HEK293 (cell line): Measurements from ENCODE around the gene CPNE4.

Experiments used
- CTCF ChIA-PET: fragments of 350-600 bp; formaldehyde crosslinking; extraction: SDS; loops from one replicate; lab custom pipeline; 2021; ENCODE audit warnings: antibody characterized with exemption; lab: Yijun Ruan, JAX
- POLR2A ChIA-PET: fragments of 300-600 bp; formaldehyde crosslinking; extraction: SDS; loops from one replicate; lab custom pipeline; 2020; ENCODE audit warnings: antibody characterized with exemption, inconsistent platforms; lab: Yijun Ruan, JAX
- H3K27ac ChIP-seq: fragments of 200-500 bp; sonication (Bioruptor generic); 2 replicates; pipeline ENCODE4 v1.5.1; 2014; ENCODE audit warnings: low read depth, low read length, control low read depth, inconsistent platforms; ENCODE audit errors: extremely low read depth
- H3K36me3 ChIP-seq, 2 experiments: fragments of 200-500 bp in 1 of 2; sonication (Bioruptor generic) in 1 of 2; 1 replicate in 1 of 2; 2 replicates in 1 of 2; pipeline ENCODE4 v1.5.1; 2014 to 2017; ENCODE audit warnings: inconsistent platforms in 2 of 2, low read length in 2 of 2; ENCODE audit not compliant: control insufficient read depth in 2 of 2, insufficient read depth in 1 of 2
- H3K4me1 ChIP-seq: fragments of 200-500 bp; sonication (Bioruptor generic); 2 replicates; pipeline ENCODE4 v1.5.1; 2014; ENCODE audit warnings: mild to moderate bottlenecking, low read length, inconsistent platforms; ENCODE audit not compliant: control insufficient read depth, insufficient read depth
- H3K4me3 ChIP-seq: 2 replicates; pipeline ENCODE4 v1.5.1; 2011; ENCODE audit warnings: low read depth, mild to moderate bottlenecking, control low read depth, low read length, moderate library complexity
- H3K9me3 ChIP-seq: fragments of 200-500 bp; sonication (Bioruptor generic); 2 replicates; pipeline ENCODE4 v1.5.1; 2014; ENCODE audit warnings: low read depth, low read length, inconsistent platforms; ENCODE audit not compliant: control insufficient read depth, insufficient read depth
- GLIS1 ChIP-seq: fragments of 450-650 bp; formaldehyde crosslinking; IDR thresholded peaks from 2 replicates; pipeline ENCODE4 v1.5.1; 2016; ENCODE audit warnings: missing biosample characterization, missing genetic modification characterization
- KLF16 ChIP-seq: fragments of 450-650 bp; formaldehyde crosslinking; IDR thresholded peaks from 2 replicates; pipeline ENCODE4 v1.5.1; 2017; ENCODE audit warnings: missing biosample characterization, missing genetic modification characterization
- KLF17 ChIP-seq: fragments of 450-650 bp; formaldehyde crosslinking; IDR thresholded peaks from 2 replicates; pipeline ENCODE4 v1.5.1; 2016; ENCODE audit warnings: missing biosample characterization, missing genetic modification characterization
- YY1 ChIP-seq: fragments of 450-650 bp; formaldehyde crosslinking; IDR thresholded peaks from 2 replicates; pipeline ENCODE4 v1.5.1; 2018; ENCODE audit warnings: missing biosample characterization, missing genetic modification characterization
- ZBTB49 ChIP-seq: fragments of 450-650 bp; formaldehyde crosslinking; IDR thresholded peaks from 2 replicates; pipeline ENCODE4 v1.5.1; 2016; ENCODE audit warnings: missing biosample characterization, missing genetic modification characterization, low read depth
- ZNF19 ChIP-seq: fragments of 450-650 bp; formaldehyde crosslinking; IDR thresholded peaks from 2 replicates; pipeline ENCODE4; 2016; ENCODE audit warnings: missing biosample characterization, missing genetic modification characterization, low read depth
- ZNF211 ChIP-seq: fragments of 450-650 bp; formaldehyde crosslinking; IDR thresholded peaks from 2 replicates; pipeline ENCODE4 v1.5.1; 2016; ENCODE audit warnings: low read depth, missing biosample characterization, missing genetic modification characterization
- ZNF350 ChIP-seq: fragments of 450-650 bp; formaldehyde crosslinking; IDR thresholded peaks from 2 replicates; pipeline ENCODE4 v1.5.0; 2017; ENCODE audit warnings: missing biosample characterization, mild to moderate bottlenecking, missing genetic modification characterization
- ZNF362 ChIP-seq: fragments of 450-650 bp; formaldehyde crosslinking; IDR thresholded peaks from 2 replicates; pipeline ENCODE4 v1.5.1; 2016; ENCODE audit warnings: missing biosample characterization, missing genetic modification characterization
- ZNF398 ChIP-seq: fragments of 450-650 bp; formaldehyde crosslinking; IDR thresholded peaks from 2 replicates; pipeline ENCODE4 v1.5.1; 2017; ENCODE audit warnings: missing biosample characterization, missing genetic modification characterization
- ZNF488 ChIP-seq: fragments of 450-650 bp; formaldehyde crosslinking; IDR thresholded peaks from 2 replicates; pipeline ENCODE4 v1.5.1; 2016; ENCODE audit warnings: missing biosample characterization, missing genetic modification characterization
- ZNF677 ChIP-seq: fragments of 450-650 bp; IDR thresholded peaks from 2 replicates; pipeline ENCODE4 v1.5.0; 2018; ENCODE audit warnings: missing biosample characterization, mild to moderate bottlenecking, missing genetic modification characterization, moderate library complexity
- ZNF692 ChIP-seq: fragments of 450-650 bp; formaldehyde crosslinking; IDR thresholded peaks from 2 replicates; pipeline ENCODE4 v1.5.1; 2016; ENCODE audit warnings: missing biosample characterization, missing genetic modification characterization

The CPNE4 gene

GRCh38 chr3:132014105-132014504 is 20.7 kb downstream of the CPNE4 start:
- Histone ChIP-seq H3K4me1 (0 out of 2 replicates have a peak, but pooled peaks cover 4% of the 10 kb centered on the region), H3K27ac (no peak overlapping the region), H3K36me3 (no peaks in the 10 kb centered on the region), H3K9me3 (no peaks in the 10 kb centered on the region), H3K4me3 (no peak overlapping the region)
- ChIA-PET CTCF (interaction anchor here (0.6 to 0.7 kb wide), 4 partner anchors 19 to 427 kb away, joined by 3 to 4 read pairs (median 4); no protein-coding TSS in a partner anchor), POLR2A (no interaction called here)
- no peak for TF ChIP-seq ZNF362 (tag by site-specific recombination)
- TF ChIP-seq ZNF211 (tag by site-specific recombination), result no peak
- no peak for TF ChIP-seq ZBTB49 (tag by site-specific recombination)
- no peak for TF ChIP-seq YY1 (tag by site-specific recombination)
- TF ChIP-seq ZNF398 (tag by site-specific recombination), result no peak
- TF ChIP-seq ZNF692 (tag by site-specific recombination), result no peak
- TF ChIP-seq KLF16 (tag by site-specific recombination), result no peak
- TF ChIP-seq ZNF350, result no peak
- TF ChIP-seq KLF17 (tag by site-specific recombination), result no peak
- TF ChIP-seq ZNF488, result no peak
- no peak for TF ChIP-seq ZNF19

- H3K9me3 ChIP-seq, result no peaks in the 10 kb centered on the region
- TF ChIP-seq ZNF677 (tag by site-specific recombination) (no peak), GLIS1 (tag by site-specific recombination) (peak; percentile 67)
- CTCF ChIA-PET, result interaction anchor here (0.9 to 1.5 kb wide), 5 partner anchors 10 to 214 kb away, joined by 3 to 8 read pairs (median 4); partner anchors contain the start of gene CPNE4
- no peaks in the 10 kb centered on the region for H3K36me3 ChIP-seq
- POLR2A ChIA-PET, result no interaction called here
- H3K27ac ChIP-seq, result no peak overlapping the region
- 0 out of 2 replicates have a peak, but pooled peaks cover 4% of the 10 kb centered on the region for H3K4me1 ChIP-seq
- H3K4me3 ChIP-seq, result no peak overlapping the region
These were observed 25.6 kb downstream of the CPNE4 start for GRCh38 chr3:132009241-132009640.
